PC-9 (cell line): ENCODE data around the gene IFNA17. TPM values are rescaled to one million over a fixed set of nuclear protein-coding genes. Genes with fewer than 3 reads are reported as not detected.
"Not testable (repeated sequence)": the region's sequence is repeated elsewhere in the genome, so short reads cannot be mapped to it uniquely, and the experiment has no call there.

Experiments
- BruUV-seq: library from RNA; stranded (reverse); fragments of 400-500 nt; replicated peaks from 2 replicates; lab custom pipeline; 2021; lab: Mats Ljungman, UMichigan
- CTCF ChIA-PET: fragments of 300-600 bp; sonication (Branson Sonifier 250); formaldehyde crosslinking; loops from one replicate; lab custom pipeline; 2022; ENCODE audit warnings: antibody characterized with exemption; lab: Charles Lee
- POLR2A ChIA-PET: fragments of 300-600 bp; sonication (Branson Sonifier 250); formaldehyde crosslinking; loops from one replicate; lab custom pipeline; 2022; ENCODE audit warnings: antibody characterized with exemption; ENCODE audit not compliant: unreplicated experiment; lab: Charles Lee
- DNase-seq, 2 experiments: peaks; one replicate each; pipeline versions ENCODE4 v3.0.0 to v3.0.0-alpha.2; 2015 to 2022; ENCODE audit warnings: mixed read lengths in 1 of 2
- H2AFZ ChIP-seq: fragments of 200-600 bp; sonication (generic); 2 replicates; pipeline ENCODE4 v1.8.1; 2017; ENCODE audit warnings: antibody characterized with exemption
- H3F3A ChIP-seq: fragments of 200-600 bp; sonication (generic); 2 replicates; pipeline ENCODE4 v1.8.1; 2017; ENCODE audit warnings: antibody characterized with exemption, mild to moderate bottlenecking, low read depth; ENCODE audit not compliant: insufficient read depth
- H3K27ac ChIP-seq: fragments of 200-600 bp; sonication (generic); 2 replicates; pipeline ENCODE4 v1.6.1; 2016; ENCODE audit warnings: mixed run types
- H3K27me3 ChIP-seq: fragments of 200-600 bp; sonication (generic); 2 replicates; pipeline ENCODE4 v1.6.1; 2016; ENCODE audit warnings: low read depth, mixed run types; ENCODE audit not compliant: insufficient read depth
- H3K36me3 ChIP-seq: fragments of 200-600 bp; sonication (generic); 2 replicates; pipeline ENCODE4 v1.6.1; 2016; ENCODE audit warnings: low read depth, mixed run types
- H3K4me1 ChIP-seq: fragments of 200-600 bp; sonication (generic); replicated peaks from 2 replicates; pipeline ENCODE4 v1.6.1; 2016; ENCODE audit warnings: mixed run types; ENCODE audit not compliant: insufficient read depth
- H3K4me2 ChIP-seq: fragments of 200-600 bp; sonication (generic); 2 replicates; pipeline ENCODE4 v1.6.1; 2017; ENCODE audit warnings: mixed run types
- H3K4me3 ChIP-seq: fragments of 200-600 bp; sonication (generic); 2 replicates; pipeline ENCODE4 v1.6.1; 2016; ENCODE audit warnings: mixed run types
- H3K79me2 ChIP-seq: fragments of 200-600 bp; sonication (generic); 2 replicates; pipeline ENCODE4 v1.6.1; 2017; ENCODE audit warnings: low read depth, mixed run types
- H3K9me2 ChIP-seq: fragments of 200-600 bp; sonication (generic); 2 replicates; pipeline ENCODE4 v1.8.1; 2017; ENCODE audit warnings: mild to moderate bottlenecking; ENCODE audit not compliant: insufficient read depth
- H3K9me3 ChIP-seq: fragments of 200-600 bp; sonication (generic); 2 replicates; pipeline ENCODE4 v1.8.1; 2016; ENCODE audit warnings: low read depth; ENCODE audit not compliant: insufficient read depth
- H4K20me1 ChIP-seq: fragments of 200-600 bp; sonication (generic); 2 replicates; pipeline ENCODE4 v1.8.1; 2017; ENCODE audit not compliant: insufficient read depth
- CTCF ChIP-seq: fragments of 200-600 bp; sonication (generic); conservative IDR thresholded peaks from 2 replicates; pipeline ENCODE4 v1.6.1; 2017; ENCODE audit warnings: mixed run types, antibody characterized with exemption, mild to moderate bottlenecking, moderate library complexity
- EZH2 ChIP-seq: fragments of 200-600 bp; sonication (generic); IDR thresholded peaks from 2 replicates; pipeline ENCODE4 v1.8.0; 2017; ENCODE audit warnings: antibody characterized with exemption, low read depth
- intact Hi-C: fragments of 100-400 bp; cut with micrococcal nuclease; formaldehyde crosslinking; loops from one replicate; pipeline ENCODE4 v1.10.0; 2022; ENCODE audit not compliant: unreplicated experiment
- total RNA-seq: library from RNA; stranded (reverse); gene quantifications from 2 replicates; pipeline ENCODE4 v1.2.3, GENCODE V29; 2021

The IFNA17 gene
- total RNA-seq, 1 experiment from 2014 or later = not detected

- Histone ChIP-seq H3F3A (no peaks in the 10 kb centered on the region), H2AFZ (no peak overlapping the region), H3K9me2 (no peaks in the 10 kb centered on the region), H3K4me3 (no peak overlapping the region), H3K4me1 (no peaks in the 10 kb centered on the region), H3K79me2 (no peaks in the 10 kb centered on the region), H3K4me2 (no peak overlapping the region), H3K36me3 (no peaks in the 10 kb centered on the region), H3K9me3 (no peaks in the 10 kb centered on the region), H3K27ac (no peak overlapping the region), H3K27me3 (no peaks in the 10 kb centered on the region), H4K20me1 (no peaks in the 10 kb centered on the region)
- no TSS peak for BruUV-seq
- no peak for DNase-seq
- CTCF ChIA-PET = no interaction called here
- POLR2A ChIA-PET = no interaction called here
- TF ChIP-seq EZH2 = no peak
- no peak for TF ChIP-seq CTCF
- intact Hi-C loops = no loop called here
Measured at GRCh38 chr9:21205204-21205603, 22.8 kb downstream of the IFNA17 start.

GRCh38 chr9:21202105-21202504 lies 25.9 kb downstream of the IFNA17 start, which contains the start of gene IFNA7:
IFNA7 (minus strand) TSS chr9:21202205; CDS start chr9:21202165, 40 bp downstream.
- DNase-seq, H3F3A ChIP-seq, H3K27me3 ChIP-seq, H3K9me3 ChIP-seq, H3K9me2 ChIP-seq, H2AFZ ChIP-seq, CTCF ChIA-PET, H3K79me2 ChIP-seq, H3K4me1 ChIP-seq, POLR2A ChIA-PET, BruUV-seq, H3K4me2 ChIP-seq, H3K36me3 ChIP-seq, intact Hi-C loops, H3K4me3 ChIP-seq, H4K20me1 ChIP-seq, H3K27ac ChIP-seq: not testable (repeated sequence)

- intact Hi-C loops, H3K4me1 ChIP-seq, H3K4me2 ChIP-seq, H3K27me3 ChIP-seq, H3K27ac ChIP-seq, H3K9me2 ChIP-seq, H3F3A ChIP-seq, H3K79me2 ChIP-seq, BruUV-seq, H4K20me1 ChIP-seq, H2AFZ ChIP-seq, H3K36me3 ChIP-seq, H3K4me3 ChIP-seq, CTCF ChIA-PET, H3K9me3 ChIP-seq: not testable (repeated sequence)
- peak; percentile 56 for TF ChIP-seq CTCF
- peak in 1 of 2 experiments; percentile 34 for DNase-seq
- POLR2A ChIA-PET = interaction anchor here (0.5 to 0.6 kb wide), 2 partner anchors 54 to 131 kb away, joined by 4 to 5 read pairs; no protein-coding TSS in a partner anchor
Measured at GRCh38 chr9:21194867-21195776, 32.9 kb downstream of the IFNA17 start.

- H3K4me1 ChIP-seq, H3K9me3 ChIP-seq, H4K20me1 ChIP-seq, H3K27me3 ChIP-seq, H3F3A ChIP-seq, H3K4me2 ChIP-seq, H2AFZ ChIP-seq, DNase-seq, CTCF ChIA-PET, H3K36me3 ChIP-seq, BruUV-seq, H3K4me3 ChIP-seq, H3K27ac ChIP-seq, H3K9me2 ChIP-seq, POLR2A ChIA-PET, H3K79me2 ChIP-seq, intact Hi-C loops: not testable (repeated sequence)
Measured at GRCh38 chr9:21187487-21187886, 40.5 kb downstream of the IFNA17 start, which contains the start of gene IFNA4. IFNA4 (minus strand) TSS chr9:21187587; CDS start chr9:21187531, 56 bp downstream.
